Activated gamma-delta T cell treated with Interleukin-2 at 50 U/mL for 16 hours (primary cell): ENCODE results near the gene NME1.

Experiments used
- DNase-seq: peaks from one replicate; pipeline ENCODE4 v3.0.0-alpha.2; 2020

Gene NME1

GRCh38 chr17:51197754-51198153 is 44.4 kb downstream of the NME1 start:
- DNase-seq, result no peak

GRCh38 chr17:51200295-51200694 is 46.9 kb downstream of the NME1 start:
- DNase-seq, result peak; percentile 10

- DNase-seq, result no peak
These were observed 47.5 kb downstream of the NME1 start for GRCh38 chr17:51200846-51201245.

- DNase-seq, result no peak
These were observed 50.5 kb downstream of the NME1 start for GRCh38 chr17:51203838-51204237.
